H1 (cell line): Measurements from ENCODE around the gene LIPE. TPM values are rescaled to one million over a fixed set of nuclear protein-coding genes. Genes with fewer than 3 reads are reported as not detected.

Experiments
- FOSL1 ChIP-seq: IDR thresholded peaks from 2 replicates; pipeline ENCODE4 v1.6.1; 2011; ENCODE audit warnings: mild to moderate bottlenecking, low read depth, low read length, moderate library complexity; ENCODE audit not compliant: insufficient read depth
- POU5F1 ChIP-seq: IDR thresholded peaks from 2 replicates; pipeline ENCODE4 v1.6.1; 2011; ENCODE audit warnings: low read depth, mild to moderate bottlenecking, low read length, moderate library complexity
- polyA plus RNA-seq, 7 experiments: library from polyadenylated mRNA; depleted of rRNA in 3 of 7; stranded (reverse) in 5 of 7; unstranded in 2 of 7; fragments of >200 nt in 5 of 7; fragments of 200-250 nt in 2 of 7; gene quantifications; 1 replicate in 5 of 7; 2 replicates in 1 of 7; 4 replicates in 1 of 7; pipeline versions ENCODE4 v1.2.1 to v1.2.3, GENCODE V29; 2011 to 2013; ENCODE audit warnings: missing spikeins in 2 of 7, mixed read lengths in 2 of 7
- total RNA-seq: library from RNA; stranded (reverse); fragmentation: NEBNext Ultra II Directional; extraction: Animal tissue kit (Norgen Biotek cat#: 25700); gene quantifications from 2 replicates; pipeline ENCODE4 v1.2.1, GENCODE V29; 2021

Gene LIPE
- total and polyA plus RNA-seq, 2 of the 8 experiments (the other 6 are each of a cell fraction or from before 2014, with no cell fraction given) = 8.7 to 15.9 TPM

DNA sequence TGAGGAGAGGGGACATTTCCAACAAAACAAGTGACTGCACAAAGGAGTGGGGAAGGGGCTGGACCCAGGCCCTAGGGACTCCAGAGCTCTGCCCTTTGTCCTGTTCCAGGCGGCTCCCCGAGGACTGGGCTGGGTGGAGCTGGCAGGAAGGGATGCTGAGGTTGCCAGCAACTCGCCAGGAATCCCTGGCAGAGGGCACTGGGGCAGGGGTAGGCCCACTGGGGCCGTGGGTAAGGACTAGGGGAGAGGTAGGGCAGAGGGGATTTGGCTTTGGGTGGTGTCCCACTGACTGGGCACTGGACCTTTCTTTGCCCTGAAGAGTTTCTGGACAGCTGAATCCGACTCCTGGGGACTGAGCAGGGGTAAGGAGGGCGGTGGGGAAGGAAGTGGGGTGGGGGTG, 7.9 kb downstream of the LIPE start (continued):
- TF ChIP-seq FOSL1 (no peak), POU5F1 (no peak)
